T-helper 17 cell (primary cell): ENCODE data around the gene CD36. TPM values are rescaled to one million over a fixed set of nuclear protein-coding genes. Genes with fewer than 3 reads are reported as not detected.
"Not testable (repeated sequence)": the region's sequence is repeated elsewhere in the genome, so short reads cannot be mapped to it uniquely, and the experiment has no call there.

Source experiments
- ATAC-seq: fragments of 150-1000 bp; cut with Tn5 transposase; 2 replicates; pipeline ENCODE4 v1.10.0; 2021; ENCODE audit warnings: mild to moderate bottlenecking, moderate library complexity
- DNase-seq, 3 donors: peaks; one replicate each; pipeline versions ENCODE4 v3.0.0 to v3.0.0-alpha.2; 2020 to 2021
- H3K9me3 ChIP-seq: one replicate; pipeline ENCODE4 v1.7.0; 2013; ENCODE audit warnings: low read length, mild to moderate bottlenecking; ENCODE audit not compliant: control insufficient read depth, poor library complexity, severe bottlenecking
- H3K27ac Mint-ChIP-seq: one replicate; pipeline ENCODE4 v1.8.0; 2022; ENCODE audit warnings: mild to moderate bottlenecking, moderate library complexity, mixed read lengths
- H3K27me3 Mint-ChIP-seq: one replicate; pipeline ENCODE4 v1.8.0; 2022; ENCODE audit warnings: mixed read lengths
- H3K36me3 Mint-ChIP-seq: one replicate; pipeline ENCODE4 v1.8.0; 2022; ENCODE audit warnings: low read depth, mixed read lengths
- H3K4me1 Mint-ChIP-seq: one replicate; pipeline ENCODE4 v1.8.0; 2022; ENCODE audit warnings: mild to moderate bottlenecking, mixed read lengths
- H3K4me3 Mint-ChIP-seq: one replicate; pipeline ENCODE4 v1.8.0; 2022; ENCODE audit warnings: mild to moderate bottlenecking, moderate library complexity, mixed read lengths
- total RNA-seq, 4 donors: library from RNA in 2 of 4; stranded (reverse) in 2 of 4; gene quantifications; one replicate each; pipeline ENCODE4 v1.2.3 and lab custom pipeline; 2022 to 2026

CD36 gene
- total RNA-seq, 2 donors from 2014 or later, result 6.8 to 8.7 TPM

DNA sequence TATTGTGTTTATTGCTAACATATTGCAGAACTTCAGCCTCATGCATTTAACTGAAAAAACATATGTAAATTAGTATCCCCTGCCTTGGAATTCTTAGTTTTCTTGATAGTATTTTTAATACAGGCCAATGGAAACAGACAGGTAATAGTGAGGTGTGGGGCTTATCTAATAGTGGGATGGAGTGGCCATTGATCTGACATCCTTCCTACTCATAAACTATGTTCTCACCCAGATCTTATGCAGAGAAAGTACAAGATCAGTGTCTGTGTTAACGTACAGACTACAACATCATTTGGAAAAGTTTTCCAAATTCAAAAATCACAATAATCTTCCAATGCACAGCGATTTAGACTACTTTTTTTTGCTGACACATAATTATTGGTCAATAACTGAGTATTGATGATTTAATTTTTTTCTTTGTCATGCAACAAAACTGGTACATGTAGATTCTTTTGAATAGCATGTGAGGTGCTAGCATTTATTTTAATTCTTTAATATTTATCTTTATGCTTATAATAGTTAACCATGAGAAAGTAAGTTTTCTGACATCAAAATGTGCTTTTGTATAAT, 9.7 kb downstream of the CD36 start:
- Mint-ChIP-seq H3K4me1 (no peaks in the 10 kb centered on the region), H3K36me3 (no peaks in the 10 kb centered on the region), H3K27ac (no peak overlapping the region), H3K27me3 (no peaks in the 10 kb centered on the region), H3K4me3 (no peak overlapping the region)
- no peak for ATAC-seq
- no peaks in the 10 kb centered on the region for H3K9me3 ChIP-seq
- no peak for DNase-seq

DNA sequence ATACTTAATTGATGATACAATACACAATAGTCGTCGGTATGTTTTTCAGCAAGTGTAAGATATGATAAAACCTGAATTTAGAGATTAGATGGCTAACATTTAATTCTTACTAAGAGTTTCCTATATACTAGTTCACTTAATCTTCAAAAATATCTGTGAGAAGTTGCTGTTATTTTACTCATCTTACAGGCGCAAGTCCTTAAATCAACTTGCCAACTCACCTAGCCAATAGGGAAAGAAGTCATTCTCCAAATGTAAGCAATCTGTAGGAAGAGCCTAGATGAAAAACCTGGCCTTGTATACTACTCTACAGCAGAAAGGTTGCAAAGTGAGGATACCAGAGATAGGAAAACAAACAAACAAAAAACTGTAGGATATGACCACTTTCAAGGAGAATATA, 10.6 kb downstream of the CD36 start:
- no peak overlapping the region for H3K27ac Mint-ChIP-seq
- DNase-seq, result no peak
- H3K36me3 Mint-ChIP-seq, result no peaks in the 10 kb centered on the region
- H3K27me3 Mint-ChIP-seq, result no peaks in the 10 kb centered on the region
- H3K4me3 Mint-ChIP-seq, result no peak overlapping the region
- H3K4me1 Mint-ChIP-seq, result no peaks in the 10 kb centered on the region
- no peaks in the 10 kb centered on the region for H3K9me3 ChIP-seq
- no peak for ATAC-seq

DNA sequence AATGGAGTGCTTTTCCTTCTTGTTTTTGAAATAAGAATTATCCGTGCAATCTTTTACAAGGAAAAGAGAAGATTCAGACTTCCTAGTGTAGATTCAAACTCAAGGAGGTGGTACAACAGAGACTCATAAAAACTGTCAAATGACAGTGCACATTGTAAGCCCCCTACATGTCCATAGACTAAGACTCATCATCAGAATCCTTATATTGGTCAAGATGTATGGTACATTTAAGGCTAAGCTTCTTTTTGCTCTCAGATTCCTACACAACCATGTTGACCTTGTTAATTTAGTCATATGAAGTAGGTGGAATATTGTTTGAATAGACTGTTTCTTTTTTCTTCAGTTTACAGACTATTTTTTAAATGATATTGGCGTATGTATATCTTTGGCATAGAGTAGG, 11.6 kb downstream of the CD36 start:
- no peaks in the 10 kb centered on the region for H3K4me1 Mint-ChIP-seq
- no peak for ATAC-seq
- H3K9me3 ChIP-seq, result no peaks in the 10 kb centered on the region
- no peaks in the 10 kb centered on the region for H3K27me3 Mint-ChIP-seq
- H3K36me3 Mint-ChIP-seq, result no peaks in the 10 kb centered on the region
- H3K4me3 Mint-ChIP-seq, result no peak overlapping the region
- no peak overlapping the region for H3K27ac Mint-ChIP-seq
- DNase-seq, result no peak

DNA sequence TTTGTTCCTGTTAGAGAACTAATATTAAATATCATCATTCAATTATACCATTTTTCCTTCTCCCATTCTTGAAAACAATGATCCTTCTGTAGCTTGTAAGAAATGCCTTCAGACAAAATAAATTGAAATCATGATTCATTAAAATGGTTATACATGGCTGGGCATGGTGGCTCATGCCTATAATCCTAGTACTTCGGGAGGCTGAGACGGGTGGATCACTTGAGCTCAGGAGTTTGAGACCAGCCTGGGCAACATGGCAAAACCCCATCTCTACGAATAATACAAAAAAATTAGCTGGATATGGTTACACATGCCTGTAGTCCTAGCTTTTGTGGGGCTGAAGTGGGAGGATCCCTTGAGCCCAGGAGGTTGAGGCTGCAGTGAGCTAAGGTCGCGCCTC, 13.0 kb downstream of the CD36 start:
- no peaks in the 10 kb centered on the region for H3K9me3 ChIP-seq
- Mint-ChIP-seq H3K27ac (no peak overlapping the region), H3K36me3 (no peaks in the 10 kb centered on the region), H3K4me1 (no peaks in the 10 kb centered on the region), H3K27me3 (no peaks in the 10 kb centered on the region), H3K4me3 (no peak overlapping the region)
- no peak for DNase-seq
- ATAC-seq, result no peak

DNA sequence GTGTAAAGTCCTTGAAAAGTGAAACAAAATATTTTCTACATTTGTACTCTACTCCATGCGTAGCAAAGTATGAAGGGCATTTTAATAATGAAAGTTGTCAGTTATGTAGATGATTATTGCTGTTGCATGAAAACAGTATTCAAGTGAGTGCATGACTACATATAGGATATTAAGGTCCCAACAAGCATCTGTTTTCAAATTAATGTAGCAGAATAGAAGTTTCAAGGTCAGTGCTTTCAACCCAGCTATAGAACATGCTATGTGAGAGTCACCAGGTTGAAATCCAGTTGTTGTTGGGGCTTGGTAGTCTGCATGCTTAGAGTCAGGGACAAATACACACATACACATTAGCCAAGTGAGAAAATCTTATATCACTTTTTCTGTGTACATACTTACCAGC, 14.8 kb downstream of the CD36 start:
- DNase-seq (no peak), ATAC-seq (no peak)
- Mint-ChIP-seq H3K36me3 (no peaks in the 10 kb centered on the region), H3K27me3 (no peaks in the 10 kb centered on the region), H3K4me1 (no peaks in the 10 kb centered on the region), H3K4me3 (no peak overlapping the region), H3K27ac (no peak overlapping the region)
- H3K9me3 ChIP-seq, result no peaks in the 10 kb centered on the region

DNA sequence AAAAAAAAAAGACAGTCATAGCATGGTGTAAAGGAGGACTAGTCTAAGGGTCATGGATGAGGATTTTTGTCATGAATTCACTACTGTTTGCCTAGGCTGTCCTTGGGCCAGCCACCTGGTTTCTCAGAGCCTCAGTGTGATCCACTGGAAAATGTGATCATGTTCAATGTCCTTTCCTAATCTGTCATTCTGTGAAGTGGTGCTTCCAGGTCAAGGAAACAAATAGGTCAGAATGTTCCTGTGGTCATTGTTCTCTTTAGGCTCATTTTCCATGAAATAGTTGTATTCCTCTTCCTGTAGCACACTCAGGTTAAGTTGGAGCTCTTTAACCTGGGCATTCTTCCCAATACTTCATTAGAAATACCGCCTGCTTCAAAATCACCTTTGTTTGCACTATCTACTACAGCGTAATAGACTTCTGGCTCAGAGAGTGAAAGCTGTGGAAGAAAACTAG, 16.5 kb downstream of the CD36 start:
- no peak overlapping the region for H3K27ac Mint-ChIP-seq
- H3K4me3 Mint-ChIP-seq, result no peak overlapping the region
- H3K27me3 Mint-ChIP-seq, result no peaks in the 10 kb centered on the region
- DNase-seq (no peak), ATAC-seq (no peak)
- H3K4me1 Mint-ChIP-seq, result no peaks in the 10 kb centered on the region
- no peaks in the 10 kb centered on the region for H3K36me3 Mint-ChIP-seq
- no peaks in the 10 kb centered on the region for H3K9me3 ChIP-seq

DNA sequence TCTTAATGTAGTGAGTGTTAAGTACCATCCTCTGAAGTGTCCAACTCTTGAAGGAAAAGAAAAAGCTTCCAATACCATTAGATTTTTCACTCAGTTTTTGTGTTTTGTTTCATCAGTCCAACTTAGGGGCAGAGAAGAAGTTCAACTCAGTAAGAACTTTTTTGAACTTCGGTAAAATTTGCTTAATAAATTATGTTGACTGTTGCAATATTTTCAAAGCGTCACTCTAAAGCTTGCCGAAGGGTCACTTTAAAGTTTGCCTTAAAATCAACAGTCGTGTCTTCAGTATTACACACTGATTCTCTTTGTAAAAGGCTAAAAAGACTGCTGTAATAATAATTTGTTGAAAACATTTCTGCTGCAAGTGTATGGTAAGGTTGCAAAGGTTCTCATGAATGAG, 17.6 kb downstream of the CD36 start:
- Mint-ChIP-seq H3K36me3 (no peaks in the 10 kb centered on the region), H3K27me3 (no peaks in the 10 kb centered on the region), H3K27ac (no peak overlapping the region)

DNA sequence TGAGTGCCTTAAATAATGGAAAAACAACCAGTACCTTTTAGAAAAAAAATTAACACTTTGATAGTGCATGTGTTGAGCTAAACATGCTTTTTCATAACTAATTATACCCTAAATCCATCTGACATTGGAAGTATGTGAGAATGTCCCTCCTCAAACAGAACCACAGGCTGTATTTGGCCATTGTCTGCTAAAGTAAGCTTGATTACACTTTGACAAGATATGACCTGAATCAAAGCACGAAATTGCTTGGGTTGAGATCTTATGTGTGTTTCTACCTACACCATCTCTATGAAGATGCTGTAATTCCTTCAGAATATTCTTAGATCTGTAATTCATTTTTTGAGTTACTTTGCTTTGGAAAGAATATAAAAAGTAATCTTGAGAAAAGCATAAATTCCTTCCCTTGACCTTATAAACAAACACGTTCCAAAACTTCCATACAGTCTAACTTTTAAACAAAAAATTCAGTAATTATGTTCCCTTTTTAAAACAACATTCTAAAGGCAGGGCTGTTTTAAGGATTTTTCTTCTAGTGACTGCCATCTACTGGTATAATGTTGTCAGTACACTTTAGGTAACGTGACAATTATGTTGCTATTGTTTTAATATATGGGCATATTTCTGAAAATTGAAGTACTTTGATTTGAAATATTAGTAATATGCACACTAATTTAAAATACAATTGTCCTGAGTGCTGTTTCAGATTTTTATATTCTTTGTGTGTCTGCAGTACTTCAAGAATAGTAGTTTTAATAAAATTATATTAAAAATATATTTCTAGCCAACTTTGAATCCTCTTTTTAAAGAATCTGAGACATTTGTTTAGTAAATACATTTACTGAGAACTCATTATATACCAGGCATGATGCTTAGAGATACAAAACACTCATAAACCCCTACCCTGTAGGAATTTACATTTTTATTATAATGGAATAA, 20.9 kb downstream of the CD36 start:
- Mint-ChIP-seq H3K36me3 (no peaks in the 10 kb centered on the region), H3K27ac (no peak overlapping the region), H3K4me1 (no peaks in the 10 kb centered on the region), H3K4me3 (no peak overlapping the region), H3K27me3 (no peaks in the 10 kb centered on the region)
- ATAC-seq (no peak), DNase-seq (no peak)
- no peaks in the 10 kb centered on the region for H3K9me3 ChIP-seq

More for the DNA sequence above, 17.6 kb downstream of the CD36 start:
- Mint-ChIP-seq H3K4me3 (no peak overlapping the region), H3K4me1 (no peaks in the 10 kb centered on the region)
- H3K9me3 ChIP-seq, result no peaks in the 10 kb centered on the region
- DNase-seq (no peak), ATAC-seq (no peak)

DNA sequence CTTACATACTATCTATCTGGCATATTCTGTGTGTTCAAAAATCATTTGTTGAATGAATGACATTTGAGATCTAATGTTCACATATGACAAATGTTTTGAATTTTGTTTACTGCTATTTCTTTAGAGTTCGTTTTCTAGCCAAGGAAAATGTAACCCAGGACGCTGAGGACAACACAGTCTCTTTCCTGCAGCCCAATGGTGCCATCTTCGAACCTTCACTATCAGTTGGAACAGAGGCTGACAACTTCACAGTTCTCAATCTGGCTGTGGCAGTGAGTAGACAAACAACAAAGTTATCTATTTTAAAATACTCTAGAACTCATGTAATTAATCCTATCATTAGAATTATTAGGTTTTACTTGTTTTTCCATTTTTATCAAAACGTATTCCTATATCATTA, 22.5 kb downstream of the CD36 start:
- DNase-seq, result no peak
- H3K4me3 Mint-ChIP-seq, result no peak overlapping the region
- H3K27me3 Mint-ChIP-seq, result no peaks in the 10 kb centered on the region
- no peaks in the 10 kb centered on the region for H3K36me3 Mint-ChIP-seq
- no peaks in the 10 kb centered on the region for H3K9me3 ChIP-seq
- no peak for ATAC-seq
- H3K27ac Mint-ChIP-seq, result no peak overlapping the region
- H3K4me1 Mint-ChIP-seq, result no peaks in the 10 kb centered on the region

DNA sequence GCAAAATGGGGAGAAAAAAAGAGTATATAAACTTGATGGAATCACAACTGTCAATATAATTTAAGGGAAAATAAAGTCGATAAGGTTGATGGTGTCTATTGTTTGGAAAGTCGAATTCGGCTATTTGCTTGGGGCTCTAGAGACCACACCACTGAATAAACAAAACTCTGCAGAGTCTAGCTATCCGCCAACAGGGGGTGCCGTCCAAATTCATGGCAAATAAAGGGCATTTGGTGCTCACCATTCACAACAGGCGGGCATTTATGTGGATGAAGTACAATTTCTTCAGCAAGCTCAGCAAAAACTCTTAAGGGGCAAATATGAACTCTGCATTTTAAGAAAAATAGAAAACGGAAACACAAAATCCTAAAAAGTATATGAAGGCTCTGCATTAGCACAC, 23.3 kb downstream of the CD36 start:
- no peak overlapping the region for H3K27ac Mint-ChIP-seq
- no peak for DNase-seq
- H3K4me3 Mint-ChIP-seq, result no peak overlapping the region
- H3K36me3 Mint-ChIP-seq, result no peaks in the 10 kb centered on the region
- H3K9me3 ChIP-seq, result no peaks in the 10 kb centered on the region
- H3K4me1 Mint-ChIP-seq, result no peaks in the 10 kb centered on the region
- H3K27me3 Mint-ChIP-seq, result no peaks in the 10 kb centered on the region
- no peak for ATAC-seq

DNA sequence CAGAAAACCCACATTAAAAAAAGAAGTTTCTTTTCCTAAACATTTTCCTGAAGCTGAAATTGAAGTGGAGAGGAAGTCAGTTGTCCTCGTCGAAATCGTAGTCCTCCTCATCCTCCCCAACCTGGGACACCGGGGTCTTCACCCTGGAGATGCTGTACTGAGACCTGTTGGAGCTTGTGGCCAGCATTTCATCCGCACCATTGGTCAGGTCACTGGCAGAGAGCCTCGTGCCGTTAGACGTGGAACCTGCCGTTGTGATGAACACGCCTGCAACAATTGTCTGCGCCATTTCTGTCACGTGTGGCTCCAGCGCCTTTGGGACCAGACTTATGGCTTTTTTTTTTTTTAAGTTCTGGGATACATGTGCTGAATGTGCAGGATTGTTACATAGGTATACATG, 23.8 kb downstream of the CD36 start:
- ATAC-seq (no peak), DNase-seq (no peak)
- no peak overlapping the region for H3K4me3 Mint-ChIP-seq
- no peaks in the 10 kb centered on the region for H3K27me3 Mint-ChIP-seq
- no peak overlapping the region for H3K27ac Mint-ChIP-seq
- H3K36me3 Mint-ChIP-seq, result no peaks in the 10 kb centered on the region
- H3K9me3 ChIP-seq, result no peaks in the 10 kb centered on the region
- H3K4me1 Mint-ChIP-seq, result no peaks in the 10 kb centered on the region

DNA sequence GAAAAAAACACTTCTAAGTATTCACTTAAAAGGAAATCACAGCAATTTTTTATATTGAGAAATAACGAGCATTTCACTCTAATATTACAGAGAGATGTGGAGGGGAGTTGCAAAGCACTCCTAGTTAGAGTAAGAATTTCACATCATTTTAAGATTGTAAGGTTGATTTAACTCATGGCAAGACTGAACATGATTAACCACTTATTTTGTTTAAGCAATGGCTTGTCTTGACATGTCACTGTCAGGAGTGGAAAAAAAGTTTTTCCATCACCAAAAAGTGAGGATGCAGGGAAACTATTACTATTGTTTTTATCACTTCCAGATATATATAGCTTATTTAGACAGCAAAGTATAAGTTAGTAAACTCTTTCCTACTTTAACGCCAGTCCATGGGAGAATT, 27.1 kb downstream of the CD36 start:
- DNase-seq (no peak), ATAC-seq (no peak)
- no peaks in the 10 kb centered on the region for H3K9me3 ChIP-seq
- no peaks in the 10 kb centered on the region for H3K4me1 Mint-ChIP-seq
- H3K27ac Mint-ChIP-seq, result no peak overlapping the region
- H3K36me3 Mint-ChIP-seq, result no peaks in the 10 kb centered on the region
- no peak overlapping the region for H3K4me3 Mint-ChIP-seq
- no peaks in the 10 kb centered on the region for H3K27me3 Mint-ChIP-seq

DNA sequence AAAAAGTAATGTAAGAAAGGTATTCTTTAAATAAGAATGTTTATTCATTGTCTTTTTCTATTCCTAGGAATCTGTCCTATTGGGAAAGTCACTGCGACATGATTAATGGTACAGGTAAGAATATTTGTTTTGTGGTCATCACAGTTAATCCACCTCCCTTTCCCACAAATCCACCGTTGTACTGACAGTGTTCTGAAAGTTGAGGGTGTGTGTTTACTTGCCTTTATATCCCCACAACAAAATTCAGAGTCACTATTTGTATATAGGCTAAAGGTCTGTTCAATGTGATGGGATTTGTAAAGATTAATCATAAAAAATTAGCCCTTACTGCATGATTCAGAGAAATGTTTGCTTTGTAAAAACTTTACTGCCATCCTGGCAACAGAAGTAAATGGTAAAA, 27.9 kb downstream of the CD36 start:
- ATAC-seq (no peak), DNase-seq (no peak)
- Mint-ChIP-seq H3K4me1 (no peaks in the 10 kb centered on the region), H3K36me3 (no peaks in the 10 kb centered on the region), H3K27me3 (no peaks in the 10 kb centered on the region), H3K27ac (no peak overlapping the region), H3K4me3 (no peak overlapping the region)
- H3K9me3 ChIP-seq, result no peaks in the 10 kb centered on the region

DNA sequence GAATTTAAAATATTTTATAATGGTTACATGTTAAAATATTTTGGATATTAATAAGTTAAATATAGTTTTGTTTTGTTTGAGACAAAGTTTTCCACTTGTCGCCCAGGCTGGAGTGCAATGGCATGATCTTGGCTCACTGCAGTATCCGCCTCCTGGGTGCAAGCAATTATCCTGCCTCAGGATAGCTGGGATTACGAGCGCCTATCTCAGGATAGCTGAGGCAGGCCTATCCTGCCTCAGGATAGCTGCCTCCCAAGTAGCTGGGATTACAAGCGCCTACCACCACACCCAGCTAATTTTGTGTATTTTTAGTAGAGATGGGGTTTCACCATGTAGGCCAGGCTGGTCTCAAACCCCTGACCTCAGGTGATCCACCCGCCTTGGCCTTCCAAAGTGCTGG, 30.9 kb downstream of the CD36 start:
- not testable (repeated sequence) for DNase-seq, H3K4me3 Mint-ChIP-seq, H3K27me3 Mint-ChIP-seq, H3K36me3 Mint-ChIP-seq, H3K9me3 ChIP-seq, ATAC-seq, H3K27ac Mint-ChIP-seq, H3K4me1 Mint-ChIP-seq
